ENCODE results near the gene IGF2BP3. TPM values are rescaled to one million over a fixed set of nuclear protein-coding genes. Genes with fewer than 3 reads are reported as not detected.
A peak's percentile ranks its signal among the peaks of the same experiment; 100 is the strongest.

Gene IGF2BP3
- total and polyA plus RNA-seq, 2 donors (not counting 3 experiments of a cell fraction or from before 2014, with no cell fraction given), result 41.2 to 111 TPM

- peak overlapping the region; percentile 93 for H3K27ac ChIP-seq (ENCODE audit: insufficient read depth, low read depth, low read length)
- no peaks in the 10 kb centered on the region for H3K9me1 ChIP-seq (replicated peaks; ENCODE audit: control insufficient read depth, extremely low read depth, insufficient read depth, low read length)
- H3K79me2 ChIP-seq (ENCODE audit: control insufficient read depth, insufficient read depth, low read length), result peaks cover 57% of the 10 kb centered on the region
- no peak overlapping the region for H3K9ac ChIP-seq (replicated peaks; ENCODE audit: extremely low read depth, insufficient read depth, low read length)
- H3K9me3 ChIP-seq (replicated peaks; ENCODE audit: control insufficient read depth, insufficient read depth, low read length), result no peaks in the 10 kb centered on the region
- dilution Hi-C loops (cut with MboI; ENCODE audit: extremely low pct_ligation_motif_present, low sequenced_read_pairs), result no loop called here
- intact Hi-C loops (cut with micrococcal nuclease), result no loop called here
- peak overlapping the region; percentile 23 for H3K4me2 ChIP-seq (ENCODE audit: insufficient read depth, low read length)
- no peaks in the 10 kb centered on the region for H3K27me3 ChIP-seq (ENCODE audit: control insufficient read depth in 2 of 2, insufficient read depth in 2 of 2, low read length in 2 of 2)
- no peaks in the 10 kb centered on the region for H4K20me1 ChIP-seq (replicated peaks; ENCODE audit: control insufficient read depth, extremely low read depth, insufficient read depth, low read length)
- ChIA-PET CTCF (interaction anchor here (0.6 to 1.7 kb wide), 2 partner anchors 17 to 26 kb away, joined by 3 to 6 read pairs; no protein-coding TSS in a partner anchor), POLR2A (interaction anchor here (0.6 kb wide), 1 partner anchor 192 kb away, joined by 3 read pairs; no protein-coding TSS in a partner anchor)
- FAIRE-seq, result no peak
- peaks cover 4 to 17% of the 10 kb centered on the region in 2 experiments for H3K36me3 ChIP-seq (ENCODE audit: control insufficient read depth in 2 of 2, extremely low read depth in 1 of 2, insufficient read depth in 2 of 2, low read length in 2 of 2)
- H2AFZ ChIP-seq (ENCODE audit: low read depth, low read length), result no peak overlapping the region
- H3K4me1 ChIP-seq (ENCODE audit: control insufficient read depth, extremely low read depth, insufficient read depth, low read length), result peaks cover 46% of the 10 kb centered on the region
- no peak overlapping the region for H3K4me3 ChIP-seq (replicated peaks in 1 of 3; ENCODE audit: insufficient read depth in 1 of 3, low read depth in 1 of 3, low read length in 3 of 3)
- no peak for TF ChIP-seq FOS (IDR thresholded peaks at IDR 0.05; ENCODE audit: borderline replicate concordance, insufficient read depth, low read length)
- peak; percentile 55 for DNase-seq (ENCODE audit: low read depth, low spot score)
- no TSS peak for BruUV-seq (replicated peaks)
Measured at GRCh38 chr7:23332193-23332592, 138.1 kb downstream of the IGF2BP3 start.

- no peak overlapping the region for H3K27ac ChIP-seq (ENCODE audit: insufficient read depth, low read depth, low read length)
- H3K79me2 ChIP-seq (ENCODE audit: control insufficient read depth, insufficient read depth, low read length), result peaks cover 61% of the 10 kb centered on the region
- CTCF ChIA-PET, result no interaction called here
Measured at GRCh38 chr7:23331132-23331531, 139.2 kb downstream of the IGF2BP3 start.

More at GRCh38 chr7:23331132-23331531, 139.2 kb downstream of the IGF2BP3 start:
- peaks cover 41% of the 10 kb centered on the region for H3K4me1 ChIP-seq (ENCODE audit: control insufficient read depth, extremely low read depth, insufficient read depth, low read length)
- TF ChIP-seq POLR2A (IDR thresholded peaks at IDR 0.05; ENCODE audit: low read depth, low read length) (no peak), POLR2AphosphoS5 (IDR thresholded peaks at IDR 0.05; ENCODE audit: insufficient read depth, low read depth, low read length) (no peak), GATA2 (IDR thresholded peaks at IDR 0.05; ENCODE audit: insufficient read depth, insufficient read length, low read depth, low read length) (no peak), CTCF (IDR thresholded peaks at IDR 0.05; ENCODE audit: extremely low read depth in 1 of 2, insufficient read depth in 1 of 2, low read depth in 1 of 2, low read length in 2 of 2) (no peak), MAX (IDR thresholded peaks at IDR 0.05; ENCODE audit: insufficient read depth, insufficient read length) (no peak), FOS (IDR thresholded peaks at IDR 0.05; ENCODE audit: borderline replicate concordance, insufficient read depth, low read length) (no peak), MYC (IDR thresholded peaks at IDR 0.05; ENCODE audit: low read depth, low read length) (no peak), EZH2 (IDR thresholded peaks at IDR 0.05; ENCODE audit: borderline replicate concordance, low read depth, low read length, severe bottlenecking) (no peak), JUN (IDR thresholded peaks at IDR 0.05; ENCODE audit: borderline replicate concordance, insufficient read depth, insufficient read length, low read depth) (no peak)
- H3K4me3 ChIP-seq (replicated peaks in 1 of 3; ENCODE audit: insufficient read depth in 1 of 3, low read depth in 1 of 3, low read length in 3 of 3), result no peak overlapping the region
- DNase-seq (ENCODE audit: low read depth, low spot score), result no peak
- POLR2A ChIA-PET, result interaction anchor here (0.5 kb wide), 1 partner anchor 190 kb away, joined by 3 read pairs; no protein-coding TSS in a partner anchor
- FAIRE-seq, result no peak
- H3K27me3 ChIP-seq (ENCODE audit: control insufficient read depth in 2 of 2, insufficient read depth in 2 of 2, low read length in 2 of 2), result no peaks in the 10 kb centered on the region
- intact Hi-C loops (cut with micrococcal nuclease), result no loop called here
- no peaks in the 10 kb centered on the region for H4K20me1 ChIP-seq (replicated peaks; ENCODE audit: control insufficient read depth, extremely low read depth, insufficient read depth, low read length)
- H3K36me3 ChIP-seq (ENCODE audit: control insufficient read depth in 2 of 2, extremely low read depth in 1 of 2, insufficient read depth in 2 of 2, low read length in 2 of 2), result peaks cover 4 to 16% of the 10 kb centered on the region in 2 experiments
- H3K9me3 ChIP-seq (replicated peaks; ENCODE audit: control insufficient read depth, insufficient read depth, low read length), result no peaks in the 10 kb centered on the region
- H3K9me1 ChIP-seq (replicated peaks; ENCODE audit: control insufficient read depth, extremely low read depth, insufficient read depth, low read length), result no peaks in the 10 kb centered on the region
- dilution Hi-C loops (cut with MboI; ENCODE audit: extremely low pct_ligation_motif_present, low sequenced_read_pairs), result no loop called here
- no peak overlapping the region for H3K4me2 ChIP-seq (ENCODE audit: insufficient read depth, low read length)
- BruUV-seq (replicated peaks), result no TSS peak
- H2AFZ ChIP-seq (ENCODE audit: low read depth, low read length), result no peak overlapping the region
- no peak overlapping the region for H3K9ac ChIP-seq (replicated peaks; ENCODE audit: extremely low read depth, insufficient read depth, low read length)

All from endothelial cell of umbilical vein (primary cell).